T-helper 2 cell treated with Interferon-gamma antibody and Interleukin-4, amounts not matched to agents 5 μg/mL and 100 μg/mL, for 36 hours (primary cell): ENCODE data around the gene PLXNA4.

Source experiments
- DNase-seq: peaks from one replicate; pipeline ENCODE4 v3.0.0; 2021; ENCODE audit warnings: low spot score
- H3K27ac Mint-ChIP-seq: one replicate; pipeline ENCODE4 v1.8.0; 2021; ENCODE audit warnings: mild to moderate bottlenecking, mixed read lengths
- H3K27me3 Mint-ChIP-seq: one replicate; pipeline ENCODE4 v1.8.0; 2021; ENCODE audit warnings: low read depth, mixed read lengths
- H3K36me3 Mint-ChIP-seq: one replicate; pipeline ENCODE4 v1.8.0; 2021; ENCODE audit warnings: low read depth, mixed read lengths
- H3K4me1 Mint-ChIP-seq: one replicate; pipeline ENCODE4 v1.8.0; 2021; ENCODE audit warnings: low read depth, mixed read lengths
- H3K4me3 Mint-ChIP-seq: one replicate; pipeline ENCODE4 v1.8.0; 2022; ENCODE audit warnings: mild to moderate bottlenecking, moderate library complexity, mixed read lengths
- H3K9me3 Mint-ChIP-seq: one replicate; pipeline ENCODE4 v1.8.0; 2021; ENCODE audit warnings: mixed read lengths

Gene PLXNA4

GRCh38 chr7:132379292-132379691 is 197.0 kb downstream of the PLXNA4 start:
- Mint-ChIP-seq H3K4me3 (no peak overlapping the region), H3K27me3 (peaks cover 49% of the 10 kb centered on the region), H3K36me3 (no peaks in the 10 kb centered on the region)

DNA sequence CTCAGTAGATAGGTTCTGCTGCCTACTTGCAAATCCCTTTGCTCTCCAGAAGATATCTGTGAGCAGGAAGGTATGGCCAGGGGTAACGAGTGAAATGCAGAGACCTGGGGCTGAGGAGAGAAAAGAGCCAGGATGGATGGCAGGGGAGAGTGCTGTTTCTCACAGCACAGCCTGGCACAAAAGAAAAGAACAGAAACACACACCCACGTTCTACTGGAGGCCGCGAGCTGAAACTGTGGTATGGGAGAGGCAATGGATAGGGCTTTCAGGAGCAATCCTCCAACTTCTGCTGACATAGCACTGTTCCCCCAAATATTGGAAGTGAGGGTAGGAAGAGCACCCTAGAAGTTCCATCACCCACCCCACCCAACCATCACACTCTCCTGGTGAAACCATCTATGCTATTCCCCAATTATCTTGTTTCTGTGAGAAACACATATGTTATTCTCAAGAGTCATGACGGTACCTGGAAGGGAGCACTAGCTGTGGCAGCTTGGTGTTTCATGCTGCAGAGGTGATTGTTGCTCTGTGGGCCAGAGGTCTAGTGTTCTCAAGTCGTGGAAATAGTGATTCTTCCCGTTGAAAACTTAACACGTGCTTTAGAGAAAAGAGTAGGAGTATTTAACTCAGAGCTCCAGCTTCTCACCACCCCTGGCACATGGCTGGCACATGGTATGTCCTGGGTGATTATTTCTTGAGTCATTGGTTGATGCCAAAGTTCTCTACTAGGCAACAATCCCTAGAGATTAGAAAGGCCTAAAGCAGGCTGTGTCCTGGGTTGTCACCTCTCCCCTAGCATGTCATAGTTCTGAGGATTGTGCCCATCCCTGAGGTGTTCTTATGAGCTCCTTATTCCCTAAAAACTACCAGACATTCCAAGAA is 198.3 kb downstream of the PLXNA4 start:
- Mint-ChIP-seq H3K4me1 (no peaks in the 10 kb centered on the region), H3K4me3 (no peak overlapping the region)
- DNase-seq: no peak

More at GRCh38 chr7:132379292-132379691, 197.0 kb downstream of the PLXNA4 start:
- Mint-ChIP-seq H3K27ac (no peak overlapping the region), H3K9me3 (no peaks in the 10 kb centered on the region), H3K4me1 (no peaks in the 10 kb centered on the region)
- no peak for DNase-seq

DNA sequence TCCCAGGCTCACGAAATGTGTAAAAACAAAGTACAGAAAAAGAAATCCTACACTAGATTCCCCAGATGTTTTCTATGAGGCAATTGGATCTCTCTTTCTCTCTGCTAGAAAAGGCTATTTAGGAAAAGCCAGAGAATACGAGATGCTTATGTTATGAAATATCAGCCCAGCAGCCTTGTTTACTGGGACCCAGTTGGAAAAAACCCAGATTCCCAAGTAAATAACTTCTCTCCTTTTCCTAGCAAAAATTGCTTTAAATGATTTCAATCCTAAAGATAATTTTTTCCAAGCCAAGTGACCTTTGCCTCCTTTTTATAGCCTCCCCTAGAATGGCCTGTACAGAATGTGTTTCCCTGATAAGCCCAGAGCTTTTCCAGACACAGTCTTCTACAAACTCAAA is 199.3 kb downstream of the PLXNA4 start:
- no peak for DNase-seq
- peaks cover 34% of the 10 kb centered on the region for H3K27me3 Mint-ChIP-seq
- no peak overlapping the region for H3K27ac Mint-ChIP-seq
- no peaks in the 10 kb centered on the region for H3K9me3 Mint-ChIP-seq
- H3K4me3 Mint-ChIP-seq: no peak overlapping the region
- H3K36me3 Mint-ChIP-seq: no peaks in the 10 kb centered on the region
- no peaks in the 10 kb centered on the region for H3K4me1 Mint-ChIP-seq

More for the DNA sequence above, 198.3 kb downstream of the PLXNA4 start:
- Mint-ChIP-seq H3K27ac (no peak overlapping the region), H3K36me3 (no peaks in the 10 kb centered on the region), H3K9me3 (no peaks in the 10 kb centered on the region), H3K27me3 (peaks cover 42% of the 10 kb centered on the region)

DNA sequence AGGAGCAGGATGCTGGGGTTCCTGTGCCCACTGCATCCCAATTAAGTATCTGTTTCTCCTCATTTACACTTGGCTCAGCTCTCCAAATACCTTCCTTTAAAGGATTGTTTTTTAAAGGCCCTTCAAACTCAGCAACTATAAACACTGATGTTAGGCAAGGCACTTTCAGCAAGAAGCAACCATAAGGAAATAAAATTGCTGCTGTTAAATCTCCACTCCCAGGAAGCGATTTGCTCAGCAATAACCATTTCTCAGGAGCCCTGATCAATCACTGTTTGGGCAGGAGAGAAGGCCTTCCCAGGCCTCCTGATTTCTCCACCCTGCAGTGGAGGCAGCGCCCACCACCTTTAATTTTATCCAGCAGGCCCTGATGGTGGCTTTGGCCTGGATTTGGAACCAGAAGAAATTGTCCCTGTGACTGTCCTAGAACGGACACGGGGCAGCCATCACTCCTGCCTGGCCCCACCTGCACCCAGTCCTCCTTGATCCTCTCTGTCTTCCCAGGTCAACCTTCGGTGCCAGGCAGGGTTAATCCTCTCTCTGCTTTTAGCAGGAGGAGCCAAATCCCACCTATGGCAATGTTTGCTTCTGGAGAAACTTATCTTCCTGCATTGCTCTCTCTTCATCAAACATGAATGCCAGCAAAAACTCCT is 199.8 kb downstream of the PLXNA4 start:
- Mint-ChIP-seq H3K27ac (no peak overlapping the region), H3K27me3 (peaks cover 30% of the 10 kb centered on the region), H3K9me3 (no peaks in the 10 kb centered on the region), H3K4me1 (no peaks in the 10 kb centered on the region), H3K36me3 (no peaks in the 10 kb centered on the region), H3K4me3 (no peak overlapping the region)
- DNase-seq: no peak

- peaks cover 28% of the 10 kb centered on the region for H3K27me3 Mint-ChIP-seq
These were observed 202.4 kb downstream of the PLXNA4 start for GRCh38 chr7:132373879-132374278.

DNA sequence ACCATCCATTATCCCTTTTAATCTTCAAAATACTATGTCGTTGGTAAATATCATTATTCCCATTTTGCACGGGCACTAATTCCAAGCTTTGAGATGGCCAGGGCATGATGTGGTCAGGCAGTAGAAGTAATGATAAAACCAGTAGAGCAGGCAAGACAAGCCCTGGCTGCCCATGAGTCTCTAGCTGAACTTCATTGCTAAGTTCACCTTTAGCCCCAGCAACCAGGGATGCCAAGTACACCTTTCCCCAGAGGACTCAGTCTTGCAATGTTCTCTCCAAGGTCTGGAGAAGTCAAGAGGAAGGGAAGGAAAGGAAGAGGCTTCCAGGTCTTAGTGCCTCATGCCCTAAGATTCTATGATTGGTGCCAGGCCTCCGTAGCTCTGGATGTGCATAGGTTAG is 203.2 kb downstream of the PLXNA4 start:
- Mint-ChIP-seq H3K27ac (no peak overlapping the region), H3K36me3 (no peaks in the 10 kb centered on the region), H3K9me3 (no peaks in the 10 kb centered on the region), H3K4me3 (no peak overlapping the region), H3K27me3 (peaks cover 25% of the 10 kb centered on the region), H3K4me1 (peaks cover 3% of the 10 kb centered on the region)
- DNase-seq: no peak

More at GRCh38 chr7:132373879-132374278, 202.4 kb downstream of the PLXNA4 start:
- no peaks in the 10 kb centered on the region for H3K9me3 Mint-ChIP-seq
- DNase-seq: no peak
- no peaks in the 10 kb centered on the region for H3K36me3 Mint-ChIP-seq
- H3K4me1 Mint-ChIP-seq: peaks cover 2% of the 10 kb centered on the region
- H3K27ac Mint-ChIP-seq: no peak overlapping the region
- no peak overlapping the region for H3K4me3 Mint-ChIP-seq

DNA sequence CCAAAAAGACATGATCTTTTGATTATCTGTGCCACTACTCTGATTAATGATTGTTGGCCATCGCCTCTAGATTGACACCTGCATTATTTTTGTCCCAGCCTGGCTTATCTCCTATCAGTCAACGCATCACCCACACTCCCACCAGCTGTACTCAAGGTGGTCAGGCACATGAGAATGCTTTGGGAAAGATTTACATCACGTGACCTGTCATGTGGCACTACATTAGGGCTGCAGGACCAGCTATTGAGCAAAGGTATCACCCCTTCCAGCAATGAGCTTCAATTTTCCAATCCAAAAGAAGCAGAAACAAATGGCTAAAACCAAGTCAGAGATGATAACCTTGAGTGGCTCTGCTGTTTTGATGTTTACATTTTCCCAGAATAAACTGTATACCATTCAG is 204.3 kb downstream of the PLXNA4 start:
- Mint-ChIP-seq H3K27me3 (peaks cover 24% of the 10 kb centered on the region), H3K27ac (no peak overlapping the region), H3K4me3 (no peak overlapping the region), H3K9me3 (no peaks in the 10 kb centered on the region), H3K4me1 (peaks cover 3% of the 10 kb centered on the region), H3K36me3 (no peaks in the 10 kb centered on the region)
- DNase-seq: no peak

DNA sequence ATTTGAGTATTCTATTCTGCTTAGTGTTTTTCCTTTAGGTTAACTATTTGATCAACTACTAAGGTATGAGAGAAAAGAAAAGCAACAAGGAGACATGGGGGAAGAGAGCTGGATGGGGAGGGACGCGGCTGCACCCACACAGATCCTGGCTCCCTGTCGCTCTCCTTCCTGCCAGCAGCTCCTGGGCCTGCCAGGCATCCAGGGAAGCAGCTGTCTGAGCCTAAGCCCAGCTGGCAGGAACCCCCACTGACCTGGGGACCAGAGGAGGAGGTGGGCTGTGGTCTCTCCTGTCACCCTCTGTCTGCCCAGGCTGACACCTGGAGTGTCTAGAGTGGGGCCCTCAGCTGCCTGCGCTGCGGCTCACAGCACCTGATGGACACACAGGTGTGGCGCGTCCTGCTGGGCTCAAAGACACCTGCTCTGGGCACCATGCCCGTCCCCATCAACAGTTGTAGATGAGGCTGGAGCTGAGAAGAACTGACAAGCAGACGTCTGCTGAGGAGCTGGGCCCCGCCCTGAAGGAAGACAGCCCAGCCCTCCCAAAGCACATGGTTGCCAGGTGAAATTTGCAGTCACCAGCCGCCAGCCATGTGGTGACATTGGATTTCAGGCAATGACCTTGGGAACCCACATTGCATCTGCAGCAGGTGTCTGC is 207.9 kb downstream of the PLXNA4 start:
- peaks cover 19% of the 10 kb centered on the region for H3K27me3 Mint-ChIP-seq
- H3K4me1 Mint-ChIP-seq: peaks cover 3% of the 10 kb centered on the region
- no peak for DNase-seq
- H3K36me3 Mint-ChIP-seq: no peaks in the 10 kb centered on the region
- H3K27ac Mint-ChIP-seq: no peak overlapping the region
- H3K9me3 Mint-ChIP-seq: no peaks in the 10 kb centered on the region
- no peak overlapping the region for H3K4me3 Mint-ChIP-seq

DNA sequence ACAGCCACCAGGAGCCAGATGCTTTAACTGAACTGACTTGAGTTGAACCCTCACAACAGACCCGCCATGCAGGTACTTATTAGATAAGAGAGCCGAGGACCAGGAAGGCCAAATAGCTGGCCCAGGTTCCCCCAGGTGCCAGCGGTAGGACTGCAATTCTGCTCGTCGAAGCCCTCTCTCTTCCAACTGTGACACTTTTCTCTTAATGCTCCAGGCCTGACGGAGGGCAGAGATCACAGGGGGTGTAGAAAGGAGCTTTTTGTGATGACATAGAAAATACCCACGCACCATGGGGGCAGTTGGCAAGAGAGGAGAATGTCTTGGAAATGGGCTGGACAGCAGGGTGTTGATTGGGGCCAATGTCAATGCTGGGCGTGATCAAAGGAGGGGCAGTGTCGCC is 208.5 kb downstream of the PLXNA4 start:
- no peak overlapping the region for H3K27ac Mint-ChIP-seq
- no peak for DNase-seq
- peaks cover 21% of the 10 kb centered on the region for H3K27me3 Mint-ChIP-seq
- no peak overlapping the region for H3K4me3 Mint-ChIP-seq
- H3K36me3 Mint-ChIP-seq: no peaks in the 10 kb centered on the region
- H3K9me3 Mint-ChIP-seq: no peaks in the 10 kb centered on the region
- H3K4me1 Mint-ChIP-seq: peaks cover 3% of the 10 kb centered on the region

GRCh38 chr7:132367004-132367403 is 209.3 kb downstream of the PLXNA4 start:
- no peak for DNase-seq
- no peaks in the 10 kb centered on the region for H3K9me3 Mint-ChIP-seq
- H3K4me1 Mint-ChIP-seq: peaks cover 3% of the 10 kb centered on the region
- no peak overlapping the region for H3K4me3 Mint-ChIP-seq
- H3K27ac Mint-ChIP-seq: no peak overlapping the region
- H3K36me3 Mint-ChIP-seq: no peaks in the 10 kb centered on the region
- H3K27me3 Mint-ChIP-seq: peaks cover 23% of the 10 kb centered on the region

DNA sequence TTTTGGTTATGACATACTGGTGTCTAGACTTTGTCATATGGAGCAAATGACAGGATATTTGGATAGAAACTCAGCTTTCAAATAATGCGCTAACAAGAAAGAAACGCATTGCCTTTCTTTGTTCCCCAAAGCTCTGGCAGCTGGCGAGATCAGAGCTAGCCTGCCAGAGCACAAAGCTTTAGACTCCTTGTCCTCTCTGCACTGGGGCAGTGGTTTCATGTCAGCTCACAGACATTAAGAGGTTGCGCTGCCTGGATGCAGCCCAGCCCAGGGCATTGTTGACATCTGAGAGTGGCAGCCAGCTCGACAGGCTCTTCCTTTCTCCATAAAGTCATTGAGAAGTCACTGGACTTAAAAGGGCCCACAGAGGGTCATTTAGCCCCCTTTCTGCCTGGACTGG is 212.0 kb downstream of the PLXNA4 start:
- Mint-ChIP-seq H3K4me3 (no peak overlapping the region), H3K27me3 (peaks cover 30% of the 10 kb centered on the region), H3K27ac (no peak overlapping the region), H3K9me3 (no peaks in the 10 kb centered on the region), H3K4me1 (peaks cover 3% of the 10 kb centered on the region), H3K36me3 (no peaks in the 10 kb centered on the region)
- no peak for DNase-seq

DNA sequence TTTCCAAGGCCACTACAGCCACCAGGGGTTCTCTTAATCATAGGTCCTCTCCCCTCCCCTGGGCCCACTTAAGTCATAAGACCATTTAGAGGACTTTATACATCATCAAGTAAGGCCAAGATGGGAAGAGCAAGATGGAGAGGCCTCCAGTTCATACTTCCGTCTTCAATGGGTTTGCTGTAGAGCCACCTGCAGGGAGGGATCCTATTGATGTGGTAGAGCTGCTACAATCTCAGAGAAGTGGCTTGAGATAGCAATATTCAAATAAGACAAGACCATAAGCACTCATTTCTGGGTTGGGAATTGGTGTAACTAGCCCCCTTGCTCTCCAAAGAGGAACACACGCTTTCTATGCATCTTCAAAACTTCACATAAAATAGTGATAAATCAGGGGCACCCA is 214.2 kb downstream of the PLXNA4 start:
- Mint-ChIP-seq H3K9me3 (no peaks in the 10 kb centered on the region), H3K4me3 (no peak overlapping the region), H3K4me1 (no peaks in the 10 kb centered on the region), H3K27ac (no peak overlapping the region), H3K27me3 (peaks cover 30% of the 10 kb centered on the region), H3K36me3 (no peaks in the 10 kb centered on the region)
- no peak for DNase-seq

DNA sequence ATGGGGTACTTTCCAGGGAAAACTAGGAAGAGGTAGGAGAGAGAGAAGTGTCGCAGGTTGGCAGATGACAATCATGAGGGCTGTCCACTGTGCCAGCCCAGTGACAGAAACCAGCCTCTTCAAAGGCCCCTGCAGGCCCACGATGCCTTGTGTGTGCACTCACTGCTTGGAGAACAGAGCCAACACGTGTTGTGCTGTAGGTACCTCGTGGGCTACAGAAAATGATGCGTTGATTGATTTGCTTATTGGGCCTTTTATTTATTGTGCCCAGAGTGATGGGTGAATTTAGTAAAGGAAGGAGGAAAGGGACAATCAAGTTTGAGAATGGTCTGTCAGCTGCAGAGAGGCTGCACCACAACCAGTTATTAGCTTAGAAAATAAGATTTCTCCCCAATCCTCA is 215.1 kb downstream of the PLXNA4 start:
- Mint-ChIP-seq H3K27ac (no peak overlapping the region), H3K4me1 (no peaks in the 10 kb centered on the region), H3K27me3 (peaks cover 33% of the 10 kb centered on the region), H3K9me3 (no peaks in the 10 kb centered on the region), H3K4me3 (no peak overlapping the region), H3K36me3 (no peaks in the 10 kb centered on the region)
- DNase-seq: no peak

- no peak overlapping the region for H3K4me3 Mint-ChIP-seq
- peaks cover 31% of the 10 kb centered on the region for H3K27me3 Mint-ChIP-seq
- no peak for DNase-seq
- no peaks in the 10 kb centered on the region for H3K9me3 Mint-ChIP-seq
- H3K4me1 Mint-ChIP-seq: no peaks in the 10 kb centered on the region
- H3K36me3 Mint-ChIP-seq: no peaks in the 10 kb centered on the region
- no peak overlapping the region for H3K27ac Mint-ChIP-seq
These were observed 216.5 kb downstream of the PLXNA4 start for GRCh38 chr7:132359743-132360142.
